ENCODE data around the gene CBX7. TPM values are rescaled to one million over a fixed set of nuclear protein-coding genes. Genes with fewer than 3 reads are reported as not detected.

Gene CBX7
- total and polyA plus RNA-seq, 2 donors (not counting 3 experiments of a cell fraction or from before 2014, with no cell fraction given), result 3.4 to 7.1 TPM

DNA sequence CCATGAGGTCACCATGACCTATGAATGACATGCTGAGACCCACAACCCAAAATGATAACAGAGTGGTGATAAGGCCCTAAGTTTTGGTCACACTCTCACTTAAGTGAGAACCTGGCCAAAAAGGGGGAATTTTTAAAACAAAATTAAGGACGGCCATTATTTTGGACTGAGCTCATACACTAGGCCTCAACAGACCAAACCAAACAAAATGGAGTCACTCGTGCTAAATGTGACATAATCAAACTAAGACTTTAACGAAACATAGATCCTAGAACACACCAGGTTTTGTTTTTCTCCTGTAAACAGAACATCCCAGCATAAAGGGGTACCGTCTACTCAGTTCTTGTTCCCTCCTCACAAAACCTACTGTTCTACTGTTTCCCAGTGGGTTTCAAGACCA is 44.0 kb downstream of the CBX7 start:
- H3K4me3 ChIP-seq (replicated peaks in 1 of 3; ENCODE audit: insufficient read depth in 1 of 3, low read depth in 1 of 3, low read length in 3 of 3), result no peak overlapping the region
- H3K9ac ChIP-seq (replicated peaks; ENCODE audit: extremely low read depth, insufficient read depth, low read length), result no peak overlapping the region
- H4K20me1 ChIP-seq (replicated peaks; ENCODE audit: control insufficient read depth, extremely low read depth, insufficient read depth, low read length), result no peaks in the 10 kb centered on the region
- FAIRE-seq (no peak), DNase-seq (ENCODE audit: low read depth, low spot score) (no peak)
- dilution Hi-C loops (cut with MboI; ENCODE audit: extremely low pct_ligation_motif_present, low sequenced_read_pairs), result no loop called here
- H3K4me2 ChIP-seq (ENCODE audit: insufficient read depth, low read length), result no peak overlapping the region
- ChIA-PET CTCF (interaction anchor here (0.7 to 1.6 kb wide), 5 partner anchors 13 to 344 kb away, joined by 3 to 4 read pairs (median 3); no protein-coding TSS in a partner anchor), POLR2A (no interaction called here)
- no peak for TF ChIP-seq GATA2 (IDR thresholded peaks at IDR 0.05; ENCODE audit: insufficient read depth, insufficient read length, low read depth, low read length)
- TF ChIP-seq JUN (IDR thresholded peaks at IDR 0.05; ENCODE audit: borderline replicate concordance, insufficient read depth, insufficient read length, low read depth), result no peak
- TF ChIP-seq POLR2A (IDR thresholded peaks at IDR 0.05; ENCODE audit: low read depth, low read length), result no peak
- TF ChIP-seq, protein P1, sequence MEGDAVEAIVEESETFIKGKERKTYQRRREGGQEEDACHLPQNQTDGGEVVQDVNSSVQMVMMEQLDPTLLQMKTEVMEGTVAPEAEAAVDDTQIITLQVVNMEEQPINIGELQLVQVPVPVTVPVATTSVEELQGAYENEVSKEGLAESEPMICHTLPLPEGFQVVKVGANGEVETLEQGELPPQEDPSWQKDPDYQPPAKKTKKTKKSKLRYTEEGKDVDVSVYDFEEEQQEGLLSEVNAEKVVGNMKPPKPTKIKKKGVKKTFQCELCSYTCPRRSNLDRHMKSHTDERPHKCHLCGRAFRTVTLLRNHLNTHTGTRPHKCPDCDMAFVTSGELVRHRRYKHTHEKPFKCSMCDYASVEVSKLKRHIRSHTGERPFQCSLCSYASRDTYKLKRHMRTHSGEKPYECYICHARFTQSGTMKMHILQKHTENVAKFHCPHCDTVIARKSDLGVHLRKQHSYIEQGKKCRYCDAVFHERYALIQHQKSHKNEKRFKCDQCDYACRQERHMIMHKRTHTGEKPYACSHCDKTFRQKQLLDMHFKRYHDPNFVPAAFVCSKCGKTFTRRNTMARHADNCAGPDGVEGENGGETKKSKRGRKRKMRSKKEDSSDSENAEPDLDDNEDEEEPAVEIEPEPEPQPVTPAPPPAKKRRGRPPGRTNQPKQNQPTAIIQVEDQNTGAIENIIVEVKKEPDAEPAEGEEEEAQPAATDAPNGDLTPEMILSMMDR (IDR thresholded peaks at IDR 0.05; ENCODE audit: extremely low read depth in 1 of 2, insufficient read depth in 1 of 2, low read depth in 1 of 2, low read length in 2 of 2), result no peak
- TF ChIP-seq POLR2AphosphoS5 (IDR thresholded peaks at IDR 0.05; ENCODE audit: insufficient read depth, low read depth, low read length), result no peak
- no peak for TF ChIP-seq EZH2 (IDR thresholded peaks at IDR 0.05; ENCODE audit: borderline replicate concordance, low read depth, low read length, severe bottlenecking)
- TF ChIP-seq, protein P2, sequence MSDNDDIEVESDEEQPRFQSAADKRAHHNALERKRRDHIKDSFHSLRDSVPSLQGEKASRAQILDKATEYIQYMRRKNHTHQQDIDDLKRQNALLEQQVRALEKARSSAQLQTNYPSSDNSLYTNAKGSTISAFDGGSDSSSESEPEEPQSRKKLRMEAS (IDR thresholded peaks at IDR 0.05; ENCODE audit: insufficient read depth, insufficient read length), result no peak
- TF ChIP-seq MYC (IDR thresholded peaks at IDR 0.05; ENCODE audit: low read depth, low read length), result no peak
- TF ChIP-seq FOS (IDR thresholded peaks at IDR 0.05; ENCODE audit: borderline replicate concordance, insufficient read depth, low read length), result no peak
- BruUV-seq (replicated peaks), result no TSS peak
- H3K4me1 ChIP-seq (ENCODE audit: control insufficient read depth, extremely low read depth, insufficient read depth, low read length), result no peaks in the 10 kb centered on the region
- no peaks in the 10 kb centered on the region for H3K9me1 ChIP-seq (replicated peaks; ENCODE audit: control insufficient read depth, extremely low read depth, insufficient read depth, low read length)
- H2AFZ ChIP-seq (ENCODE audit: low read depth, low read length), result no peak overlapping the region
- no peaks in the 10 kb centered on the region for H3K36me3 ChIP-seq (ENCODE audit: control insufficient read depth in 2 of 2, extremely low read depth in 1 of 2, insufficient read depth in 2 of 2, low read length in 2 of 2)
- intact Hi-C loops (cut with micrococcal nuclease), result no loop called here
- no peak overlapping the region for H3K27ac ChIP-seq (ENCODE audit: insufficient read depth, low read depth, low read length)
- H3K79me2 ChIP-seq (ENCODE audit: control insufficient read depth, insufficient read depth, low read length), result no peaks in the 10 kb centered on the region
- no peaks in the 10 kb centered on the region for H3K9me3 ChIP-seq (replicated peaks; ENCODE audit: control insufficient read depth, insufficient read depth, low read length)
- peaks cover under 1 to 9% of the 10 kb centered on the region in 2 experiments for H3K27me3 ChIP-seq (ENCODE audit: control insufficient read depth in 2 of 2, insufficient read depth in 2 of 2, low read length in 2 of 2)

Measured in endothelial cell of umbilical vein (primary cell).